ENCODE measurements around the gene THRB.

THRB gene

DNA sequence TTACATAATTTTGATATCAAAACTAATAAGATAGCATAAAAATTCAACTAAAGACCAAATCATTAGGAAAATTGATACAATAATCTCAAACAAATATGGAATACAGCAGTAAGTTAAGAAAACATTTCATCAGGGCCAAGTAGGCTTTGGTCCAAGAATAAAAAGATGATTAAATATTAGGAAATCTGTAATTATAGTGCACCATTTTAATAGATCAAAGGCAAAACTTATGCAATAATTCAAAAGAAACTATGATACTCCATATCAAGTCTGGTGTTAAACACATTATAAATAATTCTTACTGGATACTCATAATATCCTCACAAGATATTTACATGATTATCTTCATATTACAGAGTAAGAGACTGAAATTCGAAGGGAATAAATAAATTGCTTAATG is 51.2 kb downstream of the THRB start:
- POLR2A ChIA-PET: no interaction called here
- no peak overlapping the region for H3K4me3 ChIP-seq (ENCODE audit: low read depth, low read length)
- TF ChIP-seq ZNF121 (tag by site-specific recombination; IDR thresholded peaks at IDR 0.05) (no peak), ZNF23 (tag by site-specific recombination; IDR thresholded peaks at IDR 0.05; ENCODE audit: borderline replicate concordance) (no peak), ZNF133 (tag by site-specific recombination; IDR thresholded peaks at IDR 0.05) (no peak), ZNF660 (tag by site-specific recombination; IDR thresholded peaks at IDR 0.05) (no peak), ZNF658 (tag by site-specific recombination; IDR thresholded peaks at IDR 0.05) (no peak), MZF1 (tag by site-specific recombination; IDR thresholded peaks at IDR 0.05; ENCODE audit: borderline replicate concordance) (no peak)
- TF ChIP-seq, protein P1, sequence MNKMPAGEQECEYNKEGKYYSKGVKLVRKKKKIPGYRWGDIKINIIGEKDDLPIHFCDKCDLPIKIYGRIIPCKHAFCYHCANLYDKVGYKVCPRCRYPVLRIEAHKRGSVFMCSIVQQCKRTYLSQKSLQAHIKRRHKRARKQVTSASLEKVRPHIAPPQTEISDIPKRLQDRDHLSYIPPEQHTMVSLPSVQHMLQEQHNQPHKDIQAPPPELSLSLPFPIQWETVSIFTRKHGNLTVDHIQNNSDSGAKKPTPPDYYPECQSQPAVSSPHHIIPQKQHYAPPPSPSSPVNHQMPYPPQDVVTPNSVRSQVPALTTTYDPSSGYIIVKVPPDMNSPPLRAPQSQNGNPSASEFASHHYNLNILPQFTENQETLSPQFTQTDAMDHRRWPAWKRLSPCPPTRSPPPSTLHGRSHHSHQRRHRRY (tag by site-specific recombination; IDR thresholded peaks at IDR 0.05): no peak
- no peaks in the 10 kb centered on the region for H3K36me3 ChIP-seq (ENCODE audit: control insufficient read depth in 2 of 2, insufficient read depth in 1 of 2, low read length in 2 of 2)
- H3K27ac ChIP-seq (ENCODE audit: extremely low read depth, low read depth, low read length): no peak overlapping the region
- no peaks in the 10 kb centered on the region for H3K4me1 ChIP-seq (ENCODE audit: control insufficient read depth, insufficient read depth, low read length)
- H3K9me3 ChIP-seq (ENCODE audit: control insufficient read depth, insufficient read depth, low read depth, low read length): no peaks in the 10 kb centered on the region
- CTCF ChIA-PET: interaction anchor here (1.2 kb wide), 1 partner anchor 11 kb away, joined by 3 read pairs; no protein-coding TSS in a partner anchor

DNA sequence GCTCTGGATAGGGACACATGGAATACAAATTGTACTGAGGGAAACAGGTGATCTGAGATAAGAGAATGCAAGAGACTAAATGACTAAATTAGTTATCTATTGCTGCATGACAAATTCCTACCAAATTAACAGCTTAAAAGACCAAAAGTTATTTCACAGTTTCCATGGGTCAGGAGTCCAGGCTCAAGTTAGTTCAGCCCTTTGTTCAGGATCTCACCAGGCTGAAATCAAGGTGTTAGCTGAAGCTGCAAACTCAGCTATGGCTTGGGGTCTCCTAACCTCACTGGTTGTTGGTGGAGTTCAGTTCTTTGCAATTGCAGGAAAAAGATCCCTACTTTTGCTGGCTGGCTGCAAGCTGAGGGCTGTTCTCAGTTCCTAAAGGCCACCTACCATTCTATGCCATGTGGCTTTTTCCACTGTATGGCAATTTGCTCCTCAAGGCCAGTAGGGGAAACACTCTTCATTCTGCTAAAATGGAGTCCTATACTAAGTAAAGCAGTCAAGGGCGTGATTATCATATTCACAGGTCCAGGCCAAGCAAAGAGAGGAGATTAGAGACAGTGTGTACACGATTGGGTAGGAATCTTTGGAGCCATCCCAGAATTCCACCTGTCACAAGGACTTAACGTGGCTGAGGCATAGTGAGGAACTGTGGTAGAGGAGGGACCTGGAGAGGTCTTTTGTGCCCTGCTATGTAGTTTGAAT is 53.7 kb downstream of the THRB start:
- TF ChIP-seq ZNF146 (tag by site-specific recombination; IDR thresholded peaks at IDR 0.05): no peak
- Histone ChIP-seq H3K9me3 (ENCODE audit: control insufficient read depth, insufficient read depth, low read depth, low read length) (no peaks in the 10 kb centered on the region), H3K36me3 (ENCODE audit: control insufficient read depth in 2 of 2, insufficient read depth in 1 of 2, low read length in 2 of 2) (no peaks in the 10 kb centered on the region), H3K4me1 (ENCODE audit: control insufficient read depth, insufficient read depth, low read length) (no peaks in the 10 kb centered on the region), H3K27ac (ENCODE audit: extremely low read depth, low read depth, low read length) (no peak overlapping the region), H3K4me3 (ENCODE audit: low read depth, low read length) (no peak overlapping the region)
- ChIA-PET POLR2A (no interaction called here), CTCF (no interaction called here)

GRCh38 chr3:24439021-24439420 is 55.6 kb downstream of the THRB start:
- Histone ChIP-seq H3K4me3 (ENCODE audit: low read depth, low read length) (no peak overlapping the region), H3K27ac (ENCODE audit: extremely low read depth, low read depth, low read length) (no peak overlapping the region), H3K36me3 (ENCODE audit: control insufficient read depth in 2 of 2, insufficient read depth in 1 of 2, low read length in 2 of 2) (no peaks in the 10 kb centered on the region), H3K9me3 (ENCODE audit: control insufficient read depth, insufficient read depth, low read depth, low read length) (no peaks in the 10 kb centered on the region), H3K4me1 (ENCODE audit: control insufficient read depth, insufficient read depth, low read length) (no peaks in the 10 kb centered on the region)
- ChIA-PET CTCF (no interaction called here), POLR2A (no interaction called here)
- TF ChIP-seq KLF7 (tag by site-specific recombination; IDR thresholded peaks at IDR 0.05; ENCODE audit: borderline replicate concordance) (no peak), KLF9 (tag by site-specific recombination; IDR thresholded peaks at IDR 0.05; ENCODE audit: low read depth) (no peak), ZNF473 (tag by site-specific recombination; IDR thresholded peaks at IDR 0.05) (no peak), ZNF292 (tag by site-specific recombination; IDR thresholded peaks at IDR 0.05; ENCODE audit: borderline replicate concordance, low read depth) (no peak), ZXDB (tag by site-specific recombination; IDR thresholded peaks at IDR 0.05) (no peak), ZNF423 (tag by site-specific recombination; IDR thresholded peaks at IDR 0.05) (no peak), ZNF37A (tag by site-specific recombination; IDR thresholded peaks at IDR 0.05) (no peak), ZNF596 (tag by site-specific recombination; IDR thresholded peaks at IDR 0.05) (no peak), ZFP69B (tag by site-specific recombination; IDR thresholded peaks at IDR 0.05) (no peak), ZNF747 (tag by site-specific recombination; IDR thresholded peaks at IDR 0.05) (no peak), ZNF629 (tag by site-specific recombination; IDR thresholded peaks at IDR 0.05) (no peak)

DNA sequence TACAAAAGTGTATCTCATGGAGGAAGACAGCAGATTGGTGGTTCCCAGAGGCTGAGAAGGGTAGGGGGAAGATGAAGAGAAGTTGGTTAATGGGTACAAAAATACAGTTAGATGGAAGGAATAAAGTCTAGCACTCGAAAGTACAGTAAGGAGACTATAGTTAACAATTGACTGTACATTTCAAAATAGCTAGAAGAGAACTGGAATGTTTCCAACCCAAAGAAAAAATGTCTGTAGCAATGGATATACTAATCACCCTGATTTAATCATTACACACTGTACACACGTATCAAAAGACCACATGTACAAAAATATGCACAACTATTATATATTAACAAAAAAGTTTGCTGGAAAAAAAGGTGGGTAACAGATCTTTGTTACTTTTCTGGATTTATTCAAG is 57.3 kb downstream of the THRB start:
- H3K4me1 ChIP-seq (ENCODE audit: control insufficient read depth, insufficient read depth, low read length): no peaks in the 10 kb centered on the region
- H3K4me3 ChIP-seq (ENCODE audit: low read depth, low read length): no peak overlapping the region
- no peaks in the 10 kb centered on the region for H3K9me3 ChIP-seq (ENCODE audit: control insufficient read depth, insufficient read depth, low read depth, low read length)
- H3K36me3 ChIP-seq (ENCODE audit: control insufficient read depth in 2 of 2, insufficient read depth in 1 of 2, low read length in 2 of 2): no peaks in the 10 kb centered on the region
- no peak overlapping the region for H3K27ac ChIP-seq (ENCODE audit: extremely low read depth, low read depth, low read length)
- CTCF ChIA-PET: no interaction called here
- POLR2A ChIA-PET: no interaction called here
- no peak for TF ChIP-seq ZNF391 (tag by site-specific recombination; IDR thresholded peaks at IDR 0.05; ENCODE audit: borderline replicate concordance, low read depth)
- no peak for TF ChIP-seq ZNF768 (tag by site-specific recombination; IDR thresholded peaks at IDR 0.05)
- TF ChIP-seq ZNF112 (tag by site-specific recombination; IDR thresholded peaks at IDR 0.05): no peak
- TF ChIP-seq, protein P2, sequence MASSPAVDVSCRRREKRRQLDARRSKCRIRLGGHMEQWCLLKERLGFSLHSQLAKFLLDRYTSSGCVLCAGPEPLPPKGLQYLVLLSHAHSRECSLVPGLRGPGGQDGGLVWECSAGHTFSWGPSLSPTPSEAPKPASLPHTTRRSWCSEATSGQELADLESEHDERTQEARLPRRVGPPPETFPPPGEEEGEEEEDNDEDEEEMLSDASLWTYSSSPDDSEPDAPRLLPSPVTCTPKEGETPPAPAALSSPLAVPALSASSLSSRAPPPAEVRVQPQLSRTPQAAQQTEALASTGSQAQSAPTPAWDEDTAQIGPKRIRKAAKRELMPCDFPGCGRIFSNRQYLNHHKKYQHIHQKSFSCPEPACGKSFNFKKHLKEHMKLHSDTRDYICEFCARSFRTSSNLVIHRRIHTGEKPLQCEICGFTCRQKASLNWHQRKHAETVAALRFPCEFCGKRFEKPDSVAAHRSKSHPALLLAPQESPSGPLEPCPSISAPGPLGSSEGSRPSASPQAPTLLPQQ (tag by site-specific recombination; IDR thresholded peaks at IDR 0.05): no peak
- no peak for TF ChIP-seq OSR2 (tag by site-specific recombination; IDR thresholded peaks at IDR 0.05)
- TF ChIP-seq ZNF433 (tag by site-specific recombination; IDR thresholded peaks at IDR 0.05; ENCODE audit: low read depth): no peak
- TF ChIP-seq ZNF121 (tag by site-specific recombination; IDR thresholded peaks at IDR 0.05): no peak
- TF ChIP-seq ZNF560 (tag by site-specific recombination; IDR thresholded peaks at IDR 0.05; ENCODE audit: borderline replicate concordance): no peak
- TF ChIP-seq ZNF747 (tag by site-specific recombination; IDR thresholded peaks at IDR 0.05): no peak
- no peak for TF ChIP-seq ZNF600 (tag by site-specific recombination; IDR thresholded peaks at IDR 0.05)
- no peak for TF ChIP-seq ZNF155 (tag by site-specific recombination; IDR thresholded peaks at IDR 0.05)
- TF ChIP-seq ZBTB20 (tag by site-specific recombination; IDR thresholded peaks at IDR 0.05): no peak
